ENCODE data around the gene NRG2.

NRG2 gene

GRCh38 chr5:140042643-140043507 is at the start of gene NRG2:
TSS of gene NRG2 (minus strand) at chr5:140043299.
- DNase-seq (ENCODE audit: low spot score) = peak; percentile 86

GRCh38 chr5:140090251-140090650 is 47.2 kb upstream of the NRG2 start:
- no peak for DNase-seq (ENCODE audit: low spot score)

GRCh38 chr5:140084541-140084940 is 41.4 kb upstream of the NRG2 start:
- DNase-seq (ENCODE audit: low spot score) = no peak

- no peak for DNase-seq (ENCODE audit: low spot score)
Measured at GRCh38 chr5:140083650-140084049, 40.6 kb upstream of the NRG2 start.

GRCh38 chr5:140083120-140083519 is 40.0 kb upstream of the NRG2 start:
- DNase-seq (ENCODE audit: low spot score) = no peak

- no peak for DNase-seq (ENCODE audit: low spot score)
Measured at GRCh38 chr5:140076788-140077187, 33.7 kb upstream of the NRG2 start.

GRCh38 chr5:140076142-140076541 is 33.0 kb upstream of the NRG2 start:
- no peak for DNase-seq (ENCODE audit: low spot score)

- no peak for DNase-seq (ENCODE audit: low spot score)
Measured at GRCh38 chr5:140075371-140075770, 32.3 kb upstream of the NRG2 start.

- no peak for DNase-seq (ENCODE audit: low spot score)
Measured at GRCh38 chr5:140073296-140073695, 30.2 kb upstream of the NRG2 start.

- no peak for DNase-seq (ENCODE audit: low spot score)
Measured at GRCh38 chr5:140072812-140073211, 29.7 kb upstream of the NRG2 start.

GRCh38 chr5:140060816-140061215 is 17.7 kb upstream of the NRG2 start:
- no peak for DNase-seq (ENCODE audit: low spot score)

GRCh38 chr5:140058212-140058932 is 15.3 kb upstream of the NRG2 start:
- no peak for DNase-seq (ENCODE audit: low spot score)

GRCh38 chr5:140056880-140057279 is 13.8 kb upstream of the NRG2 start:
- DNase-seq (ENCODE audit: low spot score) = no peak

GRCh38 chr5:140055152-140055551 is 12.1 kb upstream of the NRG2 start:
- no peak for DNase-seq (ENCODE audit: low spot score)

GRCh38 chr5:140054086-140054689 is 11.1 kb upstream of the NRG2 start:
- DNase-seq (ENCODE audit: low spot score) = no peak

GRCh38 chr5:140051950-140052349 is 8.9 kb upstream of the NRG2 start:
- no peak for DNase-seq (ENCODE audit: low spot score)

- no peak for DNase-seq (ENCODE audit: low spot score)
Measured at GRCh38 chr5:140049713-140050112, 6.6 kb upstream of the NRG2 start.

GRCh38 chr5:140049205-140049604 is 6.1 kb upstream of the NRG2 start:
- DNase-seq (ENCODE audit: low spot score) = no peak

GRCh38 chr5:140044041-140044440 is 942 bp upstream of the NRG2 start:
- no peak for DNase-seq (ENCODE audit: low spot score)

GRCh38 chr5:140043508-140043872 is 391 bp upstream of the NRG2 start:
- peak; percentile 59 for DNase-seq (ENCODE audit: low spot score)

GRCh38 chr5:140042393-140042642 is 781 bp downstream of the NRG2 start:
- DNase-seq (ENCODE audit: low spot score) = no peak

GRCh38 chr5:140041492-140042392 is 1.4 kb downstream of the NRG2 start:
- DNase-seq (ENCODE audit: low spot score) = peak; percentile 45
